Measurements from ENCODE around the gene SMARCC1.

The SMARCC1 gene

GRCh38 chr3:47780741-47781684, 680 bp downstream of the SMARCC1 start:
- no peaks in the 10 kb centered on the region for H3K9me3 ChIP-seq
- TF ChIP-seq CTCF (IDR thresholded peaks at IDR 0.05) = no peak
- DNase-seq = peak; percentile 48 to 81
- H3K36me3 ChIP-seq = no peaks in the 10 kb centered on the region
- H3K27me3 ChIP-seq = no peaks in the 10 kb centered on the region
- intact Hi-C loops (cut with DNase I; ENCODE audit: low total_unique reads) = no loop called here
- H3K4me1 ChIP-seq = peaks cover 0 to 37% (median 26%) of the 10 kb centered on the region in 4 donors
- peak overlapping the region; percentile 91 to 100 for H3K4me3 ChIP-seq
- peak overlapping the region; percentile 94 to 97 for H3K27ac ChIP-seq

- intact Hi-C loops (cut with DNase I; ENCODE audit: low total_unique reads) = no loop called here
- H3K27ac ChIP-seq = no peak overlapping the region
- no peaks in the 10 kb centered on the region for H3K9me3 ChIP-seq
- no peaks in the 10 kb centered on the region for H3K27me3 ChIP-seq
- no peak for TF ChIP-seq CTCF (IDR thresholded peaks at IDR 0.05)
- no peaks in the 10 kb centered on the region for H3K36me3 ChIP-seq
- no peak for DNase-seq
- H3K4me1 ChIP-seq = peaks cover 0 to 41% (median 26%) of the 10 kb centered on the region in 4 donors
- H3K4me3 ChIP-seq = no peak overlapping the region
Measured at GRCh38 chr3:47778746-47779145, 2.9 kb downstream of the SMARCC1 start.

DNA sequence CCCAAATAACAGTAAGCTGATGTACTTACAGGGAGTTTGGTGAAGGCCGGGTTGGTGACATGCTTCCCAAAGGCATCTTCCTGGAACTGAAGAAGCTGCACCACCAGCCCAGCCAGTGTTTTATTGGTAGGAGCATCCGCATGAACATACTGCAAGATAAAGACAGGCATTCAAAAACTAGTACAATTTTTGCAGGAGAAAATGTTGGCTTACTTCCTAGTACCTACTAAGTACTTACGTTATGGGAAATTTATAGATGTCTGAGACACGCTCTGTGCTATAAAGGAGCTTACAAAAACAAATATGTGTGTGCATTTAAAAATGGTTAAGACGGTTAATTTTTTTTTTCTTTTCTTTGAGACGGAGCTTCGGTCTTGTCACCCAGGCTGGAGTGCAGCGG, 8.9 kb downstream of the SMARCC1 start:
- TF ChIP-seq CTCF (IDR thresholded peaks at IDR 0.05) = no peak
- H3K27ac ChIP-seq = no peak overlapping the region
- H3K27me3 ChIP-seq = no peaks in the 10 kb centered on the region
- peak in 1 of 2 donors; percentile 29 for DNase-seq
- H3K9me3 ChIP-seq = no peaks in the 10 kb centered on the region
- intact Hi-C loops (cut with DNase I; ENCODE audit: low total_unique reads) = no loop called here
- H3K4me1 ChIP-seq = peaks cover 0 to 16% (median 0%) of the 10 kb centered on the region in 4 donors
- peaks cover 15 to 27% (median 19%) of the 10 kb centered on the region in 3 donors for H3K36me3 ChIP-seq
- no peak overlapping the region for H3K4me3 ChIP-seq

- no peak for TF ChIP-seq CTCF (IDR thresholded peaks at IDR 0.05)
- no peaks in the 10 kb centered on the region for H3K27me3 ChIP-seq
- peaks cover 15 to 27% (median 19%) of the 10 kb centered on the region in 3 donors for H3K36me3 ChIP-seq
- H3K4me1 ChIP-seq = peaks cover 0 to 10% (median 0%) of the 10 kb centered on the region in 4 donors
- no peak overlapping the region for H3K27ac ChIP-seq
- no peak overlapping the region for H3K4me3 ChIP-seq
- intact Hi-C loops (cut with DNase I; ENCODE audit: low total_unique reads) = no loop called here
- H3K9me3 ChIP-seq = no peaks in the 10 kb centered on the region
- DNase-seq = no peak
Measured at GRCh38 chr3:47772047-47772446, 9.6 kb downstream of the SMARCC1 start.

DNA sequence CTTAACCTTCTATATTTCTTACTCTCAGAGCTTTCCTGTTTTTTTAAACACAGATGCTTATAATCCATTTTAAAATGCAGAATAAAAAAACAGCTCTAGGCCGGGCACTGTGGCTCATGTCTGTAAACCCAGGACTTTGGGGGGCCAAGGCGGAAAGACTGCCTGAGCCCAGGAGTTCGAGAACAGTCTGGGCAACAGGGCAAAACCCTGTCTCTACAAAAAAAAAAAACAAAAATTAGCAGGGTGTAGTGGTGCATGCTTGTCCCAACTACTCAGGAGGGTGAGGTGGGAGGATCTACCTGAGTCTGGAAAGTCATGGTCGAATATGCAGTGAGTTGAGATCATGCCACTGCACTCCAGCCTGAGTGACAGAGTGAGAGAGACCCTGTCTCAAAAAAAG, 15.5 kb downstream of the SMARCC1 start:
- Histone ChIP-seq H3K9me3 (no peaks in the 10 kb centered on the region), H3K27me3 (no peaks in the 10 kb centered on the region), H3K27ac (no peak overlapping the region), H3K36me3 (peaks cover under 1 to 30% (median 13%) of the 10 kb centered on the region in 3 donors), H3K4me1 (peaks cover 0 to 10% (median 0%) of the 10 kb centered on the region in 4 donors), H3K4me3 (no peak overlapping the region)
- no peak for DNase-seq
- no peak for TF ChIP-seq CTCF (IDR thresholded peaks at IDR 0.05)
- intact Hi-C loops (cut with DNase I; ENCODE audit: low total_unique reads) = no loop called here
